Neural cell (in vitro differentiated cells): Measurements from ENCODE around the gene FZD8. TPM values are rescaled to one million over a fixed set of nuclear protein-coding genes. Genes with fewer than 3 reads are reported as not detected.

ENCODE experiments used
- H2AFZ ChIP-seq: fragments of 200-600, 300-800 bp; sonication (generic), shearing (Covaris generic); 2 replicates; pipeline ENCODE4 v1.6.0; 2014; ENCODE audit warnings: low read depth, mild to moderate bottlenecking, antibody characterized with exemption, low read length, moderate library complexity
- H3F3A ChIP-seq: fragments of 200-600 bp; shearing (Covaris generic); 2 replicates; pipeline ENCODE4 v1.6.1; 2016; ENCODE audit warnings: mild to moderate bottlenecking, moderate library complexity, mixed read lengths, antibody characterized with exemption, low read length; ENCODE audit not compliant: insufficient read depth, poor library complexity, severe bottlenecking
- H3K27ac ChIP-seq: fragments of 200-600, 300-800 bp; sonication (generic), shearing (Covaris generic); 2 replicates; pipeline ENCODE4 v1.5.1; 2014; ENCODE audit warnings: mild to moderate bottlenecking, low read length, moderate library complexity
- H3K27me3 ChIP-seq: fragments of 300-800, 200-600 bp; sonication (generic), shearing (Covaris generic); 2 replicates; pipeline ENCODE4 v1.6.0; 2014; ENCODE audit warnings: mild to moderate bottlenecking, low read depth, low read length, moderate library complexity; ENCODE audit not compliant: insufficient read depth
- H3K36me3 ChIP-seq: fragments of 300-800, 200-600 bp; sonication (generic), shearing (Covaris generic); 2 replicates; pipeline ENCODE4 v1.5.1; 2014; ENCODE audit warnings: mild to moderate bottlenecking, antibody characterized with exemption, low read length, moderate library complexity; ENCODE audit not compliant: insufficient read depth
- H3K4me2 ChIP-seq: fragments of 300-800, 200-600 bp; sonication (generic), shearing (Covaris generic); 2 replicates; pipeline ENCODE4 v1.6.0; 2014; ENCODE audit warnings: mild to moderate bottlenecking, low read length
- H3K4me3 ChIP-seq: fragments of 300-800, 200-600 bp; sonication (generic), shearing (Covaris generic); 2 replicates; pipeline ENCODE4 v1.5.1; 2014; ENCODE audit warnings: mild to moderate bottlenecking, low read length, moderate library complexity
- H3K79me2 ChIP-seq: fragments of 200-600 bp; shearing (Covaris generic); replicated peaks from 2 replicates; pipeline ENCODE4 v1.6.0; 2014; ENCODE audit warnings: mild to moderate bottlenecking, low read length, moderate library complexity; ENCODE audit not compliant: insufficient read depth
- H3K9ac ChIP-seq: fragments of 300-800, 200-600 bp; sonication (generic), shearing (Covaris generic); 2 replicates; pipeline ENCODE4 v1.6.1; 2016; ENCODE audit warnings: mild to moderate bottlenecking, low read length, mixed read lengths
- H3K9me2 ChIP-seq: fragments of 200-600 bp; shearing (Covaris generic); 2 replicates; pipeline ENCODE4 v1.6.1; 2016; ENCODE audit warnings: mild to moderate bottlenecking, low read length, mixed read lengths; ENCODE audit not compliant: insufficient read depth
- H3K9me3 ChIP-seq: fragments of 200-600, 300-800 bp; sonication (generic), shearing (Covaris generic); 2 replicates; pipeline ENCODE4 v1.6.1; 2016; ENCODE audit warnings: mild to moderate bottlenecking, mixed run types, low read length, moderate library complexity, mixed read lengths
- H4K20me1 ChIP-seq: fragments of 200-600 bp; shearing (Covaris generic); 2 replicates; pipeline ENCODE4 v1.6.1; 2016; ENCODE audit warnings: mild to moderate bottlenecking, mixed run types; ENCODE audit not compliant: insufficient read depth
- EP300 ChIP-seq: fragments of 450-650 bp; conservative IDR thresholded peaks from 2 replicates; pipeline ENCODE4 v1.6.1; 2014; ENCODE audit warnings: antibody characterized with exemption, mild to moderate bottlenecking, moderate library complexity; ENCODE audit not compliant: poor library complexity, severe bottlenecking
- EZH2 ChIP-seq: fragments of 200-600, 300-800 bp; shearing (Covaris generic), sonication (generic); IDR thresholded peaks from 2 replicates; pipeline ENCODE4 v1.6.1; 2014; ENCODE audit warnings: antibody characterized with exemption, low read length, borderline replicate concordance, mild to moderate bottlenecking; ENCODE audit not compliant: insufficient read depth, poor library complexity, severe bottlenecking
- MXI1 ChIP-seq: fragments of 450-650 bp; conservative IDR thresholded peaks from 2 replicates; pipeline ENCODE4 v1.6.1; 2014; ENCODE audit warnings: antibody characterized with exemption, mild to moderate bottlenecking; ENCODE audit not compliant: poor library complexity, severe bottlenecking
- POLR2AphosphoS5 ChIP-seq: IDR thresholded peaks from 2 replicates; pipeline ENCODE4 v1.6.1; 2012
- RAD21 ChIP-seq: fragments of 450-650 bp; conservative IDR thresholded peaks from 2 replicates; pipeline ENCODE4 v1.6.1; 2014; ENCODE audit warnings: antibody characterized with exemption, mild to moderate bottlenecking, moderate library complexity
- REST ChIP-seq: IDR thresholded peaks from 2 replicates; pipeline ENCODE4 v1.6.1; 2012; ENCODE audit warnings: borderline replicate concordance
- SMC3 ChIP-seq: fragments of 450-650 bp; conservative IDR thresholded peaks from 2 replicates; pipeline ENCODE4 v1.6.1; 2014; ENCODE audit warnings: antibody characterized with exemption, mild to moderate bottlenecking, moderate library complexity; ENCODE audit not compliant: poor library complexity
- TAF1 ChIP-seq: IDR thresholded peaks from 2 replicates; pipeline ENCODE4 v1.6.1; 2012; ENCODE audit warnings: low read depth
- polyA plus RNA-seq: library from polyadenylated mRNA; depleted of rRNA; stranded (reverse); fragments of >200 nt; gene quantifications from 2 replicates; pipeline ENCODE4 v1.2.3, GENCODE V29; 2014
- TF ChIP-seq, protein P1 (sequence below): fragments of 450-650 bp; IDR thresholded peaks from 2 replicates; pipeline ENCODE4 v1.5.1; 2014; ENCODE audit warnings: antibody characterized with exemption, mild to moderate bottlenecking, moderate library complexity; ENCODE audit not compliant: poor library complexity, severe bottlenecking

FZD8 gene
- polyA plus RNA-seq, 1 donor from 2014 or later: 1.6 TPM

- H3K27me3 ChIP-seq: no peaks in the 10 kb centered on the region
- H3K79me2 ChIP-seq: no peaks in the 10 kb centered on the region
- H3K4me3 ChIP-seq: no peak overlapping the region
- H2AFZ ChIP-seq: no peak overlapping the region
- H3K9me2 ChIP-seq: no peaks in the 10 kb centered on the region
- no peak overlapping the region for H3K9ac ChIP-seq
- H4K20me1 ChIP-seq: no peaks in the 10 kb centered on the region
- H3K36me3 ChIP-seq: no peaks in the 10 kb centered on the region
- H3K9me3 ChIP-seq: peaks cover 3% of the 10 kb centered on the region
- no peak overlapping the region for H3K27ac ChIP-seq
- H3F3A ChIP-seq: no peaks in the 10 kb centered on the region
- TF ChIP-seq EZH2 (no peak), REST (no peak), MXI1 (no peak), EP300 (no peak), POLR2AphosphoS5 (no peak), TAF1 (no peak), RAD21 (no peak), SMC3 (no peak)
- TF ChIP-seq, protein P1, sequence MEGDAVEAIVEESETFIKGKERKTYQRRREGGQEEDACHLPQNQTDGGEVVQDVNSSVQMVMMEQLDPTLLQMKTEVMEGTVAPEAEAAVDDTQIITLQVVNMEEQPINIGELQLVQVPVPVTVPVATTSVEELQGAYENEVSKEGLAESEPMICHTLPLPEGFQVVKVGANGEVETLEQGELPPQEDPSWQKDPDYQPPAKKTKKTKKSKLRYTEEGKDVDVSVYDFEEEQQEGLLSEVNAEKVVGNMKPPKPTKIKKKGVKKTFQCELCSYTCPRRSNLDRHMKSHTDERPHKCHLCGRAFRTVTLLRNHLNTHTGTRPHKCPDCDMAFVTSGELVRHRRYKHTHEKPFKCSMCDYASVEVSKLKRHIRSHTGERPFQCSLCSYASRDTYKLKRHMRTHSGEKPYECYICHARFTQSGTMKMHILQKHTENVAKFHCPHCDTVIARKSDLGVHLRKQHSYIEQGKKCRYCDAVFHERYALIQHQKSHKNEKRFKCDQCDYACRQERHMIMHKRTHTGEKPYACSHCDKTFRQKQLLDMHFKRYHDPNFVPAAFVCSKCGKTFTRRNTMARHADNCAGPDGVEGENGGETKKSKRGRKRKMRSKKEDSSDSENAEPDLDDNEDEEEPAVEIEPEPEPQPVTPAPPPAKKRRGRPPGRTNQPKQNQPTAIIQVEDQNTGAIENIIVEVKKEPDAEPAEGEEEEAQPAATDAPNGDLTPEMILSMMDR: no peak
- no peak overlapping the region for H3K4me2 ChIP-seq
Measured at GRCh38 chr10:35588836-35589235, 53.3 kb downstream of the FZD8 start.

Other genes starting within 250 kb of the FZD8 start
- gene GJD4, start 37.0 kb downstream of the FZD8 start, polyA plus RNA-seq: not detected in 2 replicates